ENCODE results near the gene NRTN. TPM values are rescaled to one million over a fixed set of nuclear protein-coding genes. Genes with fewer than 3 reads are reported as not detected.

The NRTN gene
- total and polyA plus RNA-seq, 2 donors (not counting 3 experiments of a cell fraction or from before 2014, with no cell fraction given): 0.41 TPM; not detected in 1

GRCh38 chr19:5863030-5863665 lies 58.3 kb downstream of the NRTN start:
- Histone ChIP-seq H4K20me1 (replicated peaks; ENCODE audit: control insufficient read depth, extremely low read depth, insufficient read depth, low read length) (no peaks in the 10 kb centered on the region), H3K27me3 (ENCODE audit: control insufficient read depth in 2 of 2, insufficient read depth in 2 of 2, low read length in 2 of 2) (no peaks in the 10 kb centered on the region), H3K4me1 (ENCODE audit: control insufficient read depth, extremely low read depth, insufficient read depth, low read length) (no peaks in the 10 kb centered on the region), H3K9ac (replicated peaks; ENCODE audit: extremely low read depth, insufficient read depth, low read length) (no peak overlapping the region), H3K79me2 (ENCODE audit: control insufficient read depth, insufficient read depth, low read length) (no peaks in the 10 kb centered on the region), H3K4me2 (ENCODE audit: insufficient read depth, low read length) (no peak overlapping the region), H3K36me3 (ENCODE audit: control insufficient read depth in 2 of 2, extremely low read depth in 1 of 2, insufficient read depth in 2 of 2, low read length in 2 of 2) (no peaks in the 10 kb centered on the region), H3K4me3 (replicated peaks in 1 of 3; ENCODE audit: insufficient read depth in 1 of 3, low read depth in 1 of 3, low read length in 3 of 3) (no peak overlapping the region), H2AFZ (ENCODE audit: low read depth, low read length) (no peak overlapping the region), H3K9me1 (replicated peaks; ENCODE audit: control insufficient read depth, extremely low read depth, insufficient read depth, low read length) (no peaks in the 10 kb centered on the region), H3K9me3 (replicated peaks; ENCODE audit: control insufficient read depth, insufficient read depth, low read length) (no peaks in the 10 kb centered on the region), H3K27ac (ENCODE audit: insufficient read depth, low read depth, low read length) (no peak overlapping the region)
- no TSS peak for BruUV-seq (replicated peaks)
- intact Hi-C loops (cut with micrococcal nuclease) (no loop called here), dilution Hi-C loops (cut with MboI; ENCODE audit: extremely low pct_ligation_motif_present, low sequenced_read_pairs) (no loop called here)
- POLR2A ChIA-PET: no interaction called here
- DNase-seq (ENCODE audit: low read depth, low spot score) (no peak), FAIRE-seq (no peak)
- no peak for TF ChIP-seq POLR2AphosphoS5 (IDR thresholded peaks at IDR 0.05; ENCODE audit: insufficient read depth, low read depth, low read length)
- CTCF ChIA-PET: no interaction called here

- Histone ChIP-seq H3K4me1 (ENCODE audit: control insufficient read depth, extremely low read depth, insufficient read depth, low read length) (no peaks in the 10 kb centered on the region), H3K27me3 (ENCODE audit: control insufficient read depth in 2 of 2, insufficient read depth in 2 of 2, low read length in 2 of 2) (no peaks in the 10 kb centered on the region), H2AFZ (ENCODE audit: low read depth, low read length) (no peak overlapping the region), H3K9me3 (replicated peaks; ENCODE audit: control insufficient read depth, insufficient read depth, low read length) (no peaks in the 10 kb centered on the region), H3K79me2 (ENCODE audit: control insufficient read depth, insufficient read depth, low read length) (no peaks in the 10 kb centered on the region), H3K9me1 (replicated peaks; ENCODE audit: control insufficient read depth, extremely low read depth, insufficient read depth, low read length) (no peaks in the 10 kb centered on the region), H3K4me2 (ENCODE audit: insufficient read depth, low read length) (no peak overlapping the region), H4K20me1 (replicated peaks; ENCODE audit: control insufficient read depth, extremely low read depth, insufficient read depth, low read length) (no peaks in the 10 kb centered on the region), H3K27ac (ENCODE audit: insufficient read depth, low read depth, low read length) (no peak overlapping the region), H3K9ac (replicated peaks; ENCODE audit: extremely low read depth, insufficient read depth, low read length) (no peak overlapping the region), H3K4me3 (replicated peaks in 1 of 3; ENCODE audit: insufficient read depth in 1 of 3, low read depth in 1 of 3, low read length in 3 of 3) (no peak overlapping the region), H3K36me3 (ENCODE audit: control insufficient read depth in 2 of 2, extremely low read depth in 1 of 2, insufficient read depth in 2 of 2, low read length in 2 of 2) (no peaks in the 10 kb centered on the region)
- dilution Hi-C loops (cut with MboI; ENCODE audit: extremely low pct_ligation_motif_present, low sequenced_read_pairs): no loop called here
- DNase-seq (ENCODE audit: low read depth, low spot score) (no peak), FAIRE-seq (no peak)
- BruUV-seq (replicated peaks): no TSS peak
- CTCF ChIA-PET: no interaction called here
- intact Hi-C loops (cut with micrococcal nuclease): no loop called here
- POLR2A ChIA-PET: interaction anchor here (0.6 kb wide), 1 partner anchor 129 kb away, joined by 3 read pairs; no protein-coding TSS in a partner anchor
- no peak for TF ChIP-seq EZH2 (IDR thresholded peaks at IDR 0.05; ENCODE audit: borderline replicate concordance, low read depth, low read length, severe bottlenecking)
- TF ChIP-seq POLR2A (IDR thresholded peaks at IDR 0.05; ENCODE audit: low read depth, low read length): no peak
These were observed 59.3 kb downstream of the NRTN start for GRCh38 chr19:5864013-5864720.

Measured in endothelial cell of umbilical vein (primary cell).